ENCODE data around the gene SNX21. TPM values are rescaled to one million over a fixed set of nuclear protein-coding genes. Genes with fewer than 3 reads are reported as not detected.
"Not testable (repeated sequence)": the region's sequence is repeated elsewhere in the genome, so short reads cannot be mapped to it uniquely, and the experiment has no call there.

Gene SNX21
- total RNA-seq = 24.7 TPM
- long read RNA-seq, transcript SNX21-212 (4 exons, 1,607 nt) = major isoform, 6 of 22 reads
- long read RNA-seq, partial matches to known transcripts = 1 of 22 reads
- long read RNA-seq, other reads (novel, unspliced or antisense) = 10 of 22 reads

GRCh38 chr20:45833030-45833882 is at the start of gene SNX21:
Gene SNX21 (plus strand): TSS chr20:45833799. CDS start chr20:45833920, 121 bp downstream.
- DNase-seq = peak; percentile 89
- H3K27ac ChIP-seq (replicated peaks) = peak within 1 kb of the TSS; percentile 96
- H3K4me1 ChIP-seq = peaks cover 56% of the 10 kb centered on the region
- peak within 1 kb of the TSS; percentile 89 for H3K4me3 ChIP-seq
- intact Hi-C loops (cut with micrococcal nuclease) = no loop called here
- no peaks in the 10 kb centered on the region for H3K27me3 ChIP-seq (ENCODE audit: low read depth)
- peaks cover 16% of the 10 kb centered on the region for H3K36me3 ChIP-seq
- no peak for TF ChIP-seq CTCF (IDR thresholded peaks at IDR 0.05; ENCODE audit: borderline replicate concordance)
- H3K9me3 ChIP-seq (replicated peaks) = no peaks in the 10 kb centered on the region

GRCh38 chr20:45788351-45788750 is 45.2 kb upstream of the SNX21 start:
- intact Hi-C loops (cut with micrococcal nuclease) = no loop called here
- H3K36me3 ChIP-seq = peaks cover 3% of the 10 kb centered on the region
- peaks cover 33% of the 10 kb centered on the region for H3K4me1 ChIP-seq
- H3K4me3 ChIP-seq = no peak overlapping the region
- no peak overlapping the region for H3K27ac ChIP-seq (replicated peaks)
- H3K9me3 ChIP-seq (replicated peaks) = no peaks in the 10 kb centered on the region
- no peak for TF ChIP-seq CTCF (IDR thresholded peaks at IDR 0.05; ENCODE audit: borderline replicate concordance)
- no peak for DNase-seq
- no peaks in the 10 kb centered on the region for H3K27me3 ChIP-seq (ENCODE audit: low read depth)

- Histone ChIP-seq H3K4me3 (peak overlapping the region; percentile 99), H3K27ac (replicated peaks) (peak overlapping the region; percentile 93), H3K36me3 (peaks cover 38% of the 10 kb centered on the region), H3K9me3 (replicated peaks) (no peaks in the 10 kb centered on the region), H3K4me1 (peaks cover 31% of the 10 kb centered on the region), H3K27me3 (ENCODE audit: low read depth) (no peaks in the 10 kb centered on the region)
- intact Hi-C loops (cut with micrococcal nuclease) = no loop called here
- DNase-seq = no peak
- no peak for TF ChIP-seq CTCF (IDR thresholded peaks at IDR 0.05; ENCODE audit: borderline replicate concordance)
These were observed 41.1 kb upstream of the SNX21 start for GRCh38 chr20:45792317-45793118.

- no peak for TF ChIP-seq CTCF (IDR thresholded peaks at IDR 0.05; ENCODE audit: borderline replicate concordance)
- Histone ChIP-seq H3K27me3 (ENCODE audit: low read depth) (no peaks in the 10 kb centered on the region), H3K9me3 (replicated peaks) (no peaks in the 10 kb centered on the region), H3K27ac (replicated peaks) (peak overlapping the region; percentile 39), H3K4me3 (no peak overlapping the region), H3K4me1 (peaks cover 36% of the 10 kb centered on the region), H3K36me3 (peaks cover 46% of the 10 kb centered on the region)
- intact Hi-C loops (cut with micrococcal nuclease) = no loop called here
- no peak for DNase-seq
These were observed 37.1 kb upstream of the SNX21 start for GRCh38 chr20:45796337-45797065.

GRCh38 chr20:45797510-45797909 is 36.1 kb upstream of the SNX21 start:
- H3K4me3 ChIP-seq; H3K27ac ChIP-seq (replicated peaks); H3K27me3 ChIP-seq (ENCODE audit: low read depth); H3K9me3 ChIP-seq (replicated peaks); DNase-seq; intact Hi-C loops (cut with micrococcal nuclease): not testable (repeated sequence)
- H3K4me1 ChIP-seq = peaks cover 27% of the 10 kb centered on the region
- H3K36me3 ChIP-seq = peaks cover 56% of the 10 kb centered on the region

- H3K27ac ChIP-seq (replicated peaks); DNase-seq; H3K27me3 ChIP-seq (ENCODE audit: low read depth); H3K9me3 ChIP-seq (replicated peaks); H3K4me3 ChIP-seq; intact Hi-C loops (cut with micrococcal nuclease): not testable (repeated sequence)
- H3K4me1 ChIP-seq = peaks cover 22% of the 10 kb centered on the region
- peaks cover 61% of the 10 kb centered on the region for H3K36me3 ChIP-seq
These were observed 35.6 kb upstream of the SNX21 start for GRCh38 chr20:45797955-45798354.

All from left ventricle myocardium inferior (tissue), 1 donor.